B cell (primary cell): ENCODE measurements around the gene DLG2. TPM values are rescaled to one million over a fixed set of nuclear protein-coding genes. Genes with fewer than 3 reads are reported as not detected.
A peak's percentile ranks its signal among the peaks of the same experiment; 100 is the strongest.

ENCODE experiments used
- ATAC-seq: fragments of 200-7000 bp; cut with Tn5 transposase; one replicate; pipeline ENCODE4 v1.10.0; 2021; ENCODE audit warnings: low read depth, mild to moderate bottlenecking, moderate number of reproducible peaks, moderate library complexity
- CTCF ChIA-PET: fragments of 350-600 bp; sonication (Branson Sonifier 250); formaldehyde crosslinking; loops from one replicate; lab custom pipeline; 2021; ENCODE audit warnings: antibody characterized with exemption, inconsistent platforms; lab: Charles Lee
- POLR2A ChIA-PET: fragments of 350-600 bp; sonication (Branson Sonifier 250); formaldehyde crosslinking; loops from one replicate; lab custom pipeline; 2021; ENCODE audit warnings: antibody characterized with exemption; lab: Charles Lee
- DNase-seq: peaks from one replicate; pipeline ENCODE4 v3.0.0; 2013
- H2AFZ ChIP-seq: 2 replicates; pipeline ENCODE4 v1.6.1; 2012; ENCODE audit warnings: mild to moderate bottlenecking, low read depth, low read length; ENCODE audit not compliant: insufficient read depth, poor library complexity, severe bottlenecking
- H3K27ac ChIP-seq, 2 donors: 1 replicate in 1 of 2; 2 replicates in 1 of 2; pipeline ENCODE4 v1.5.1; 2012 to 2013; ENCODE audit warnings: low read length in 2 of 2, mild to moderate bottlenecking in 2 of 2, moderate library complexity in 1 of 2
- H3K27me3 ChIP-seq, 4 experiments: fragments of 200-600 bp in 1 of 4; sonication (generic) in 1 of 4; replicated peaks in 1 of 4; 1 replicate in 2 of 4; 2 replicates in 2 of 4; pipeline versions ENCODE4 v1.6.1 to v1.7.0; 2013 to 2016; ENCODE audit warnings: low read length in 3 of 4, mild to moderate bottlenecking in 2 of 4, mixed read lengths in 1 of 4, moderate library complexity in 1 of 4; ENCODE audit not compliant: insufficient read depth in 4 of 4, control insufficient read depth in 3 of 4; ENCODE audit errors: control extremely low read depth in 1 of 4
- H3K36me3 ChIP-seq, 2 experiments: replicated peaks in 1 of 2; 1 replicate in 1 of 2; 2 replicates in 1 of 2; pipeline versions ENCODE4 v1.6.1 to v1.7.1; 2013; ENCODE audit warnings: low read length in 1 of 2; ENCODE audit not compliant: insufficient read depth in 2 of 2, control insufficient read depth in 1 of 2; ENCODE audit errors: control extremely low read depth in 1 of 2, extremely low read depth in 1 of 2
- H3K4me1 ChIP-seq, 2 donors: fragments of 200-600 bp in 1 of 2; sonication (generic) in 1 of 2; 1 replicate in 1 of 2; 2 replicates in 1 of 2; pipeline versions ENCODE4 v1.5.1 to v1.6.1; 2013 to 2017; ENCODE audit warnings: low read length in 2 of 2; ENCODE audit not compliant: control insufficient read depth in 2 of 2, insufficient read depth in 2 of 2
- H3K4me2 ChIP-seq: replicated peaks from 2 replicates; pipeline ENCODE3; 2012; ENCODE audit warnings: mild to moderate bottlenecking, low read depth, low read length; ENCODE audit not compliant: poor library complexity, severe bottlenecking
- H3K4me3 ChIP-seq, 5 experiments: fragments of 200-600 bp in 1 of 5; sonication (generic) in 1 of 5; 1 replicate in 3 of 5; 2 replicates in 2 of 5; pipeline versions ENCODE4 v1.5.1 to v1.7.0; 2011 to 2016; ENCODE audit warnings: low read length in 4 of 5, mild to moderate bottlenecking in 4 of 5, low read depth in 2 of 5, control low read depth in 1 of 5, moderate library complexity in 1 of 5; ENCODE audit not compliant: insufficient read depth in 1 of 5; ENCODE audit errors: control extremely low read depth in 1 of 5, extremely low read depth in 1 of 5
- H3K79me2 ChIP-seq: fragments of 200-600 bp; sonication (generic); one replicate; pipeline ENCODE4 v1.6.0; 2016; ENCODE audit warnings: low read length; ENCODE audit not compliant: control insufficient read depth, insufficient read depth
- H3K9ac ChIP-seq: fragments of 200-600 bp; sonication (generic); 2 replicates; pipeline ENCODE4 v1.6.1; 2017; ENCODE audit warnings: mild to moderate bottlenecking, low read length, moderate library complexity
- H3K9me3 ChIP-seq, 3 donors: one replicate each; pipeline versions ENCODE4 v1.6.1 to v1.7.1; 2013; ENCODE audit warnings: low read length in 2 of 3; ENCODE audit not compliant: control insufficient read depth in 2 of 3, insufficient read depth in 1 of 3; ENCODE audit errors: control extremely low read depth in 1 of 3
- H4K20me1 ChIP-seq: 2 replicates; pipeline ENCODE4 v1.6.0; 2012; ENCODE audit warnings: mild to moderate bottlenecking, low read length; ENCODE audit not compliant: insufficient read depth, control insufficient read depth, poor library complexity, severe bottlenecking
- H3K27ac Mint-ChIP-seq: one replicate; pipeline ENCODE4 v1.8.0; 2021; ENCODE audit warnings: mixed read lengths
- H3K27me3 Mint-ChIP-seq: one replicate; pipeline ENCODE4 v1.8.0; 2021; ENCODE audit warnings: mixed read lengths
- H3K4me1 Mint-ChIP-seq: one replicate; pipeline ENCODE4 v1.8.0; 2021; ENCODE audit warnings: mixed read lengths
- H3K4me3 Mint-ChIP-seq: one replicate; pipeline ENCODE4 v1.8.0; 2021; ENCODE audit warnings: mixed read lengths
- H3K9me3 Mint-ChIP-seq: one replicate; pipeline ENCODE4 v1.8.0; 2022; ENCODE audit warnings: mixed read lengths; ENCODE audit not compliant: insufficient read depth
- CTCF ChIP-seq: fragments of 200-600 bp; IDR thresholded peaks from one replicate; pipeline ENCODE4 v1.8.0; 2022; ENCODE audit warnings: antibody characterized with exemption, mild to moderate bottlenecking
- EZH2 ChIP-seq: IDR thresholded peaks from 2 replicates; pipeline ENCODE4 v1.6.1; 2012; ENCODE audit warnings: borderline replicate concordance, low read depth, mild to moderate bottlenecking, moderate library complexity, low read length; ENCODE audit not compliant: insufficient read depth, poor library complexity, severe bottlenecking
- WGBS: methylation state at CpG from one replicate; pipeline ENCODE4 v1.1.5; 2013; ENCODE audit warnings: missing lambda C conversion rate; ENCODE audit not compliant: insufficient coverage; 5-methylcytosine and 5-hydroxymethylcytosine counted together
- intact Hi-C: fragments of 100-400 bp; cut with micrococcal nuclease; formaldehyde crosslinking; loops from one replicate; pipeline ENCODE4 v1.10.0; 2022
- polyA plus RNA-seq: library from polyadenylated mRNA; depleted of rRNA; stranded (reverse); fragments of >200 nt; gene quantifications from 2 replicates; pipeline ENCODE4 v1.2.3, GENCODE V29; 2012
- total RNA-seq, 2 donors: library from RNA; stranded (reverse); fragments of 120-200 nt in 1 of 2; gene quantifications; 1 replicate in 1 of 2; 2 replicates in 1 of 2; pipeline versions ENCODE4 v1.2.3 to v1.2.4, GENCODE V29; 2013 to 2022

DLG2 gene
- total and polyA plus RNA-seq, 2 donors (not counting 1 experiment from before 2014, with no cell fraction given), result 0.54 to 5.4 TPM

GRCh38 chr11:85661972-85662664, 35.0 kb upstream of the DLG2 start:
- Histone ChIP-seq H3K27me3 (no peaks in the 10 kb centered on the region), H3K4me3 (no peak overlapping the region), H3K9me3 (peaks cover 0 to 3% (median 0%) of the 10 kb centered on the region in 3 donors), H4K20me1 (peaks cover 37% of the 10 kb centered on the region), H3K4me2 (peak overlapping the region; percentile 79), H2AFZ (no peak overlapping the region), H3K4me1 (peaks cover 16 to 21% of the 10 kb centered on the region in 2 donors), H3K36me3 (peaks cover 0 to 35% of the 10 kb centered on the region in 2 experiments), H3K9ac (peak overlapping the region; percentile 16), H3K79me2 (peaks cover 47% of the 10 kb centered on the region), H3K27ac (no peak overlapping the region)
- no peak for TF ChIP-seq CTCF
- TF ChIP-seq EZH2, result no peak
- H3K9me3 Mint-ChIP-seq, result no peaks in the 10 kb centered on the region
- CTCF ChIA-PET, result no interaction called here
- WGBS, result 13% methylated on average over 1 of the region's 4 CpGs
- peaks cover 51% of the 10 kb centered on the region for H3K4me1 Mint-ChIP-seq
- H3K27me3 Mint-ChIP-seq, result no peaks in the 10 kb centered on the region
- ATAC-seq (no peak), DNase-seq (no peak)
- no peak overlapping the region for H3K27ac Mint-ChIP-seq
- intact Hi-C loops, result loop anchor here (10.0 kb wide), 1 partner anchor 347 kb away; no protein-coding TSS in a partner anchor
- H3K4me3 Mint-ChIP-seq, result peak overlapping the region; percentile 59
- POLR2A ChIA-PET, result no interaction called here

- H3K27ac Mint-ChIP-seq, result no peak overlapping the region
- POLR2A ChIA-PET, result no interaction called here
Measured at GRCh38 chr11:85658180-85658579, 31.0 kb upstream of the DLG2 start.

More at GRCh38 chr11:85658180-85658579, 31.0 kb upstream of the DLG2 start:
- Mint-ChIP-seq H3K4me1 (peaks cover 34% of the 10 kb centered on the region), H3K4me3 (no peak overlapping the region), H3K9me3 (no peaks in the 10 kb centered on the region), H3K27me3 (no peaks in the 10 kb centered on the region)
- intact Hi-C loops, result no loop called here
- H3K4me2 ChIP-seq, result no peak overlapping the region
- CTCF ChIA-PET, result no interaction called here
- H2AFZ ChIP-seq, result no peak overlapping the region
- no CpG with 5 or more reads among the region's 1 CpG for WGBS
- H3K27ac ChIP-seq, result no peak overlapping the region
- H3K9ac ChIP-seq, result no peak overlapping the region
- ATAC-seq (no peak), DNase-seq (no peak)
- no peaks in the 10 kb centered on the region for H3K9me3 ChIP-seq
- no peaks in the 10 kb centered on the region for H3K27me3 ChIP-seq
- H3K79me2 ChIP-seq, result peaks cover 43% of the 10 kb centered on the region
- peaks cover 29% of the 10 kb centered on the region for H4K20me1 ChIP-seq
- peaks cover 5 to 51% of the 10 kb centered on the region in 2 experiments for H3K36me3 ChIP-seq
- TF ChIP-seq CTCF (no peak), EZH2 (no peak)
- H3K4me3 ChIP-seq, result no peak overlapping the region
- H3K4me1 ChIP-seq, result peaks cover 11 to 18% of the 10 kb centered on the region in 2 donors
